HG03442 (cell line): Measurements from ENCODE around the gene A1BG.
A peak's percentile ranks its signal among the peaks of the same experiment; 100 is the strongest.
"Not testable (repeated sequence)": the region's sequence is repeated elsewhere in the genome, so short reads cannot be mapped to it uniquely, and the experiment has no call there.

Experiments
- ATAC-seq: cut with Tn5 transposase; IDR thresholded peaks from one replicate; pipeline ENCODE4 v1.9.1; 2021; ENCODE audit warnings: mild to moderate bottlenecking, moderate library complexity; ENCODE audit not compliant: unreplicated experiment

The A1BG gene

DNA sequence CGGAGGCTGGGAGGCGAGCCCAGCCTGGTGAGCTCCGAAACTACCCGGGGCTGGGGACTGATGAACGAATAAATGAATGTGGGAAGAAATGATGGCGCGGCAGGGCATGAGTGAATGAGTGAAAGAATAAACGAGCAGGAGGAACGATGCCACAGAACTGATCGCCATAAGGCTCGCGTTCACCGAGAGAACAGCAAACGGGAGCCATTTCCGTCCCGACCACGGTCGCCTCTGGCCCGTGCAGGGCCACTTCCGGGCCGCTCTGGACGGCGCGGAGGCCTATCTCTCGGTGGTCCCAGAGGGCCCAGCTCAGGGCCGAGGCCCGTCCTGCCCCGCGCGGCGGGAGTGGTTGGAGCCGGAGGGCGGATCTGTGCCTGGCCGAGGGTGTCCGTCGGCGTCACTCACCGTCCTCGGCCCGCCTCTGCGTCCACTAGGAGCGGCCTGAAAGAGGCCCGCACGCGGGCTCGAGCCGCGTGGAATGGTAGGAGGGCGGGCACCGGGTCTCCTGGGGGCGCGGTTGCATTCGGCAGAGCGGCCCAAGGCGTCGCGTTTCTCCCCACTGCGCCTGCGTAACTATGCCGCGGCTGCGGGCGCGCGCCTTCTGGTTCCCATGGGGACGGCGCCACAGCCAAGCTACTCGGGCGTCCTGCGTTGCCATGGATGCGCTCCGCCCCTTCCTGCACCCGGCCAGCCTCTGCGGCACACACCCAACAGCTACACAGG lies 9.1 kb upstream of the A1BG start, which contains the start of gene ZNF497:
TSS of gene ZNF497 (minus strand) at position 480 of the 723 bp plus-strand sequence. CDS start 5,116 bp downstream, outside the sequence.
- ATAC-seq: peak; percentile 85

GRCh38 chr19:58361900-58362271 lies 8.6 kb upstream of the A1BG start:
- no peak for ATAC-seq

DNA sequence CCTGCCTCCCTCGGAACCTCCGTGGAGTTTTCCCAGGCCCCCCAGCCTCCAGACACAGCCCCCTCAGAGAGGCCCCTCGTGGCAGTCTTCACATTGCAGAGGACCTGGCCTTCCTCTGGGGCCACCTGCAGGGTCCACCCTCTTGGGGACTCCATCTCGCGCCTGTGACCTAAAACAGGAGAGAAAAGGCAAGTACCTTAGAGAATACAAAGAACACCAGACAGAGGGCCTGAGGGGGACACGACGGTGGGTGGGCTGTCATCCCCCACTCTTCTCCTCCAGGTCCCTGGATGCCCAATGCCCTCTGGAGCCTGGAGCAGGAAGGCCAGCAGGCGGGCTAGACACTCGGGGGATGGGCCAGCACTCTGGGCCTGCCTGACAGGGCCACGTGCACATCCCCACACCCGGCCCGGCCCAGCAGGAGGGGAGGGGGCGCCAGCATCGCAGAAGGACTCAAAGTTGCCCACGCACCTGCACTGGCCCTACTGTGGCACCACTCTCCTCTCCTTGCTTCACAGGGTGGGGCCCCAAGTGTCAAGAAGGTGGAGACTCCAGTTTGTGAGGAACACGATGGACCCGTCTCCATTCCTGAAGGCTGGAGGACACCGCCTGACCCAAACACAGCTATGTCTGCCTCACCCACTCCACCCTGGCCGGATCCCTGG lies 4.3 kb upstream of the A1BG start:
- no peak for ATAC-seq

- no peak for ATAC-seq
Observed at GRCh38 chr19:58356766-58357480, 3.6 kb upstream of the A1BG start.

GRCh38 chr19:58355908-58356765 lies 2.8 kb upstream of the A1BG start:
- no peak for ATAC-seq

GRCh38 chr19:58355215-58355796 lies 2.0 kb upstream of the A1BG start:
- ATAC-seq: no peak

DNA sequence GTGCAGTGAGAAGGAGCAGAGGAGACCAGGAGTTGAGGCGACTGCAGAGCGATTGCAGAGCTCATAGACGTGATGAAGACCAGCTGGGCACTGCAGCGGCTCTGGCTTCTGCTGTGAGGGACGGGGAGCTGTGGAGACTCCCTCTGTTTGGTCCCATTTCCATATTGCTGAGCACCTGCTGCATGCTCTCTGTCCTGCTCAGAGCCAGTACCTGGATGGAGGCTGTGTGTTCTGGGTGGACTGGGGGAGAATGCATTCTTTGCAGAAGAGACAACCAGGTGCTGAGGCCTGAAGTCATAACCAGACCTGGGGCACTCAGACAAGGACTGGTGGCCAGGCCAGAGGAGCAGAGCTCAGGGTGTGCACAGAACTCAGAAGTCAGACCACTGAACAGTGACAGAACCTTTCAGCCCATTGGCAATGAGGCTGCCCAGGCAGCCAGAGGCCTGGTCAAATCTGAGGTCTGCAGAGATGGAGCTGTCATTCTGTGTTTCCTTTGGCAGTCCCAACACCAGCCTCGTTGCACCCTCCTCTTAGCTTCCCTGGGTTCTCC lies 1.3 kb upstream of the A1BG start:
- no peak for ATAC-seq

DNA sequence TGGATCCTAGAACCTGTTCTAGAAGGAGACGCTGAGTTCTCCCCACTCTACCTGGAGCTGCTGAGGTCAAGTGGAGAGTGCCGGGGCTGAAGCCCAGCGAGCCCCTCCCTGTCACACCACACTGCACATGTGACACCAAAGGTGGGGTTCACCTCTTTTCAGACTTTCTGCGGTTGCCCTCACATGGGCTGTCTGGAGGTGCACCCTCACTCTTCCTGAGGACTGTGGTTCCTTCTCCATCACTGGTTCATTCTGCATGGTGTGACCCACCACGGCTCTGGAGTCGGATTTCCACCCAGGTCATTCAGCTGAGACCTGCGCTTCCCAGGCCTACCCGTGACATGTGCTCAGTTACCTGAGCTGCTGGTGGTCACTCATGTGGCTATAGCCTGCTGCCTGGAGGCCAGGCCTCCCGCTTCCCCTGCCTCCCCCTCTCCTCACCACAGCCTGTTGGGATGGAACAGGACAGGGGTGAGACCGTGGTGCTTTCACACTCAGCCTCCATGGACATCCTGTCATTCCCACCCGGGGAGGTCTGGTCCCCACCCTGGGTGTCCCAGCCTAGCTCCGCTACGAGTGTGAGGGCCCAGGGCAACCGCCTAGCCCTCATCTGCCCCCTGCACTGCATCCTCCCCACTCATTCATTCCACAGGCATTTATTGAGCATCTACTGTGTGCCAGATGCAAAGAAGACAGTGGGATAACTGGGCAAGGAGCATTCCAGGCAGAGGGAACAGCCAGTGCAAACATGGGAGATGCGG lies 605 bp upstream of the A1BG start:
- no peak for ATAC-seq

DNA sequence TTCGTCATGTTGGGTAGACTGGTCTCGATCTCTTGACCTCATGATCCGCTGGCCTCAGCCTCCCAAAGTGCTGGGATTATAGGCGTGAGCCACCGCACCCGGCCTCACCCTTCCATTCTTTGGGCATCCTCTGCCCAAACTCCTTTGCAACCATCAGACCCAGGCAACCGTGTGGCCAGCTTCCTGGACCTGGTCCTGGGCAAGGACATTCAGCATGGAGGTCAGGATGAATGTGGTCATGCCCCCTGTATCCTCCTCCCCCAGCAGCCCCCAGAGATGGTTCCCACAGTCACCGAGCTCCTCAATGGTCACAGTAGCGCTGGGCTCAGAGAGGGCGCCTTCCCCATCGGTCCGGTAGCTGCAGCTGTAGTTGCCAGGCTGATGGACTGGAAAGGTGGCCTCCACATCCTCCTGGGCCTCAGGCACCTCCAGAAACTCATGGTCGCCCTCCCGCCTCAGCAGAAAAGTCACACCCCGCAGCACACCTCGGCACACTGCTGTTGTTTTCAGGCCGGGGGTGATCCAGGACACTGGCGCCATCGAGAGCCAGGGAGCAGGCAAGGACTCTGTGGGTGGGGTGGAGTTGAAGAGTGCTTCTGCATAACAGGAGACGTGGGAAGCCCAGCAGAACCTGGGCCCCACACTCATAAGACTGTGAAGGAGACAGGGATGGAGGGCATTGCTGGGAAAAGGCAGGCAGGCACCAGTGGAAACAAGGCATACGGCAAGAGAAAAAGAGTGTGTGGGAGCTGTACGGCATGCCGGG lies 1.1 kb downstream of the A1BG start:
- no peak for ATAC-seq

DNA sequence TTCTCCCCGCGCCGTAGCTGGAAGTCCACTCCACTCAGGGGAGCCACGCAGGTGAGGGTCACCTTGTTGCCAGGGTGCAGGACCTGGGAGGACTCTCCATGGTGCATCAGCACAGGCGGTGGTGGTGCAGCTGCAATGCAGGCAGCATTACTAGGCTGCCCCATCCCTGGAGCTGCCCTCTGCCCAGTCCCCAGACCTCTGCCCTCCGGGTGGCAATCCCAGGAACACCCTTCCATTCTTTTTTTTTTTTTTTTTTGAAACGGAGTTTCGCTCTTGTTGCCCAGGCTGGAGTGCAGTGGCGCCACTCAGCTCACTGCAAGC lies 1.8 kb downstream of the A1BG start:
- no peak for ATAC-seq

GRCh38 chr19:58350871-58351557 lies 2.3 kb downstream of the A1BG start:
- ATAC-seq: no peak

DNA sequence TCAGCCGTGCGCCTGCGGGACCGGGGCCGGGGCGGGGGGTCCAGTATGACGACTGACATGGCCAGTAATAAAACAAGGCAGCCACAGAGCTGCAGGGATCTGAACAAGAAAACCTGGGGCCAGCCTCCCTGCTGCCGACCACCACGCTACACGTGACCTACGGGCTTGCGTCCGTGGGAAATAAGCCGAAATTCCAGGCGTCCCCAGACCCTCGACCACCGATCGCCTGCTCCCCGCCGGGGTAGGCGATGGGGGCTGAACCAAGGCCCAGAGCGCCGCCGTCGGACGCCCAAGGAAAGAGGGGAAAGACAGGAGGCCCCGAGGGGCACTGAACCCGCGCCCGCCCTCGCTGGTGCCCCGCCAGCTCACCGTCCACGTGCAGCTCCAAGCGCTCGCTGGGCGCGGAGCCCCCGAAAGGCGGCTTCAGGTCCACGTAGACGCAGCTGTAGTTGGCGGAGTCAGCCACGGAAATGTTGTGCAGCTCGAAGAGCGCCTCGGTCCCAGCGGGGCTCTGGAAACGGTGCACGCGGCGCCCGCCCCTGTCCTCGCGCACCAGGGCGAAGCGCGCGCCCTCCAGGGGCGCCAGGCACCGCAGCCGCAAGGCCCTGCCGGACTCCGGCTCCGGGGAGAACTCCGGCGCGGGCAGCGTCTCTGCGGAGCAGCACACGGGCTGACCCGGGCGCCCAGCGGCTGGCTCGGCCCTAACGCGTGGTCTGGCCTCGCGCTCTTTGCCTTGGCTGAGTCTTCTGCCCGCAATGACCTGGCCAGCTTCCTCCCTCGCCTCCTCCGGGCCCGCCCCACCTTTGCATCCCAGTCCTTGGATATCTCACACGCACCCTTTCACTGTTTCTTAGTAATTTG lies 3.1 kb downstream of the A1BG start:
- no peak for ATAC-seq

DNA sequence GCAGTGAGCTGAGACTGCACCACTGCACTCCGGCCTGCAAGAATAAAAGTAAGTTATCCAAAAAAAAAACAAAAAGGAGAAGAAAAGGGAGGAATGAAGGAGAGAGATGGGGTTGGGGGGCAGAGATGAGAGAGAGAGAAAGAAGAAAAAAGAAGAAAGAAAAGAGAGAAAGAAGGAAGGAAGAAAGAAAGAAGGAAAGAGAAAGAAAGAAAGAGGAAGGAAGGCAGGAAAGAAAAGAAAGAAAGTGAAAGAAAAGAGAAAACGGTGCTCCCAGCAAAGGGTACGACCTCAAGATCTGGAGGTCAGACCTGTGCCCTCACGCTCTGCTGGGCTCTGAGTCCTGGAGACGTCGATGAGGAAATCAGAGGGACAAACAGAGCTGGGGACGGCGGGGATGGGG lies 3.7 kb downstream of the A1BG start:
- ATAC-seq: no peak

- not testable (repeated sequence) for ATAC-seq
Observed at GRCh38 chr19:58348080-58348479, 5.2 kb downstream of the A1BG start.

DNA sequence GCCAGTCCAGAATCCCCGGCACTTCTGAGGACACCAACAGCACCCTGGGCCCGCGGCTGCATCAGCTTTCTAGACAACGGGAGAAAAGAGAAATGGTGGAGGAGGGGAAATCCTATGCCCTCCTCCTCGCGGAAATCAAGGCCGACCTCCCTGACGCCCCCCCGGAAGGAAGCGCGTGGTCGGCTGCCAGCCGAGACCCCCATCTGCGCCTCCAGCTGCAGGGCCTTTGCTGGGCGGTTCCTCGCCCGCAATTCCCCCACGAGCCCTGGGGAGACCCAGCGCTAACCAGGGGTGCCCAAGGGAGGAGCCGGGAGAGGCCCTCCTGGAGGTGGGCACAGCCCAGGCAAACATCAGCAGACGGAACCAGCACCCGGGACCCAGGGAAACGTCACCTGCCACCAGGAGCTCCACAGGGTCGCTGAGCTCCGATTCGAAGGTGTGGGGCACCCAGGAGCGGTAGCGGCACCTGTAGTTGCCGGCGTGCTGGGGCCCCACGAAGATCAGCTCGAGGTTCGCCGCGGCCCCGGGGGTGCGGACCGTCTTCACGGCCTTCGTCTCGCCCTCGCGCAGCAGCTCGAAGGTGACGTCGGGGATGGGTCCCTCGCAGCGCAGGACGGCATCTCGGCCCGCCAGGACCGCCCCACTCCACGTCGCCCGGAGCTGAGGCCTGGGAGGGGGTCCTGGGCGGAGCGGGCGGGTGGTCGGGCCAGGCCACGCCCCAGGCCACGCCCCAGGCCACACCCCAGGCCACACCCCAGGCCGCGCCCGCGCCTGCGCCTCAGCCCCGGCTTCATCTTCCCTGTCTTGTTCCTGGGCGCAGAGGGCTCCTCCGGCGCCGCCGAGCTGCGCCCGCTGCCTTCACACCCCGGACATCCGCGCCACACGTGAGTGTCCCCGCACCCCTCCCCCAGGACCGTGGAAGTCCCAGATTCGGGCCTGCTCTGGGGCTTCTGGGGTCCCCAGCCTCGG lies 6.0 kb downstream of the A1BG start:
- ATAC-seq: peak; percentile 93

GRCh38 chr19:58345558-58345957 lies 7.7 kb downstream of the A1BG start:
- no peak for ATAC-seq
